HepG2 (cell line): ENCODE measurements around the gene GMCL2.

Experiments used
- ARHGAP35 ChIP-seq: sonication (generic); formaldehyde crosslinking; IDR thresholded peaks from 2 replicates; pipeline ENCODE4 v1.9.0; 2022; ENCODE audit warnings: mild to moderate bottlenecking, inconsistent platforms, moderate library complexity, missing genetic modification reagents, borderline replicate concordance
- KDM5B ChIP-seq: sonication (generic); formaldehyde crosslinking; IDR thresholded peaks from 2 replicates; pipeline ENCODE4 v1.4.0; 2020; ENCODE audit warnings: missing genetic modification reagents, mild to moderate bottlenecking, borderline replicate concordance
- POLR2AphosphoS5 ChIP-seq: IDR thresholded peaks from 2 replicates; pipeline ENCODE4 v1.6.1; 2012; ENCODE audit warnings: low read depth, low read length
- RFXANK ChIP-seq: IDR thresholded peaks from 2 replicates; pipeline ENCODE4 v1.6.1; 2016
- SIN3A ChIP-seq: IDR thresholded peaks from 2 replicates; pipeline ENCODE4 v1.6.1; 2011; ENCODE audit warnings: low read depth, mild to moderate bottlenecking, control low read depth, low read length, borderline replicate concordance
- SP2 ChIP-seq: sonication (generic); formaldehyde crosslinking; IDR thresholded peaks from 2 replicates; pipeline ENCODE4 v1.5.1; 2020; ENCODE audit warnings: mild to moderate bottlenecking, missing genetic modification reagents
- TMF1 ChIP-seq: sonication (generic); formaldehyde crosslinking; IDR thresholded peaks from 2 replicates; pipeline ENCODE4 v1.8.1; 2022; ENCODE audit warnings: low read depth, missing genetic modification reagents
- ZBTB7A ChIP-seq: sonication (generic); formaldehyde crosslinking; IDR thresholded peaks from 2 replicates; pipeline ENCODE4 v1.8.0; 2022; ENCODE audit warnings: mild to moderate bottlenecking, missing genetic modification reagents
- ZNF326 ChIP-seq: sonication (generic); formaldehyde crosslinking; IDR thresholded peaks from 2 replicates; pipeline ENCODE4 v1.4.0; 2020; ENCODE audit warnings: missing genetic modification reagents, borderline replicate concordance
- ZUFSP ChIP-seq: sonication (generic); formaldehyde crosslinking; IDR thresholded peaks from 2 replicates; pipeline ENCODE4 v1.9.0; 2021; ENCODE audit warnings: missing genetic modification reagents, mild to moderate bottlenecking, borderline replicate concordance
- TF ChIP-seq, protein P1 (sequence below): sonication (generic); formaldehyde crosslinking; IDR thresholded peaks from 2 replicates; pipeline ENCODE4 v1.4.0; 2020; ENCODE audit warnings: low read depth, mild to moderate bottlenecking, missing genetic modification reagents
- TF ChIP-seq, protein P2 (sequence below): sonication (generic); formaldehyde crosslinking; IDR thresholded peaks from 2 replicates; pipeline ENCODE4 v1.5.0; 2020; ENCODE audit warnings: mild to moderate bottlenecking, missing genetic modification reagents, moderate library complexity

DNA sequence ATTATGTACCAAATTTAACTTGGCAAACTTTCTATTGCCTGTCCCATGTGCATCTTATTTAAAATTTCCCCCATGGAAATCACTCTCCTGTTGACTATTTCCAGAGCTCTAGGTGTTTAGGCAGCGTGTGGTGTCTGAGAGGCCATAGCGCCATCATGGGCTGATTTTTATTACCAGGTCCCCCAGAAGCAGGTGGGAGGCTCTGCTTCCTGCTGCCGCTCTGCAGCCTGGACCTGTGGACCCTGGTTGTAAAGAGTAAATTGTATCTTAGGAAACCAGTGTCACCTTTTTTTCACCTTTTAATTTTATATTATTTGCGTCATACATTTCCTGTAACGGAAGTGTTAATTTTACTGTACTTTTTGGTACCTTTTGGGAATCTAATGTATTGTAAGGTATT lies 23.5 kb upstream of the GMCL2 start:
- TF ChIP-seq ARHGAP35 (CRISPR knock-in tag) (no peak), ZUFSP (CRISPR knock-in tag) (no peak), TMF1 (no peak), ZBTB7A (CRISPR knock-in tag) (no peak), KDM5B (CRISPR knock-in tag) (no peak), RFXANK (CRISPR knock-in tag) (no peak), POLR2AphosphoS5 (no peak), ZNF326 (CRISPR knock-in tag) (no peak), SP2 (no peak), SIN3A (no peak)
- TF ChIP-seq, protein P1, sequence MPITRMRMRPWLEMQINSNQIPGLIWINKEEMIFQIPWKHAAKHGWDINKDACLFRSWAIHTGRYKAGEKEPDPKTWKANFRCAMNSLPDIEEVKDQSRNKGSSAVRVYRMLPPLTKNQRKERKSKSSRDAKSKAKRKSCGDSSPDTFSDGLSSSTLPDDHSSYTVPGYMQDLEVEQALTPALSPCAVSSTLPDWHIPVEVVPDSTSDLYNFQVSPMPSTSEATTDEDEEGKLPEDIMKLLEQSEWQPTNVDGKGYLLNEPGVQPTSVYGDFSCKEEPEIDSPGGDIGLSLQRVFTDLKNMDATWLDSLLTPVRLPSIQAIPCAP (CRISPR knock-in tag): no peak
- TF ChIP-seq, protein P2, sequence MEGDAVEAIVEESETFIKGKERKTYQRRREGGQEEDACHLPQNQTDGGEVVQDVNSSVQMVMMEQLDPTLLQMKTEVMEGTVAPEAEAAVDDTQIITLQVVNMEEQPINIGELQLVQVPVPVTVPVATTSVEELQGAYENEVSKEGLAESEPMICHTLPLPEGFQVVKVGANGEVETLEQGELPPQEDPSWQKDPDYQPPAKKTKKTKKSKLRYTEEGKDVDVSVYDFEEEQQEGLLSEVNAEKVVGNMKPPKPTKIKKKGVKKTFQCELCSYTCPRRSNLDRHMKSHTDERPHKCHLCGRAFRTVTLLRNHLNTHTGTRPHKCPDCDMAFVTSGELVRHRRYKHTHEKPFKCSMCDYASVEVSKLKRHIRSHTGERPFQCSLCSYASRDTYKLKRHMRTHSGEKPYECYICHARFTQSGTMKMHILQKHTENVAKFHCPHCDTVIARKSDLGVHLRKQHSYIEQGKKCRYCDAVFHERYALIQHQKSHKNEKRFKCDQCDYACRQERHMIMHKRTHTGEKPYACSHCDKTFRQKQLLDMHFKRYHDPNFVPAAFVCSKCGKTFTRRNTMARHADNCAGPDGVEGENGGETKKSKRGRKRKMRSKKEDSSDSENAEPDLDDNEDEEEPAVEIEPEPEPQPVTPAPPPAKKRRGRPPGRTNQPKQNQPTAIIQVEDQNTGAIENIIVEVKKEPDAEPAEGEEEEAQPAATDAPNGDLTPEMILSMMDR: no peak
